ENCODE measurements around the gene LY9.

GRCh38 chr1:160752924-160753323 is 43.0 kb upstream of the LY9 start:
- TF ChIP-seq CTCF (conservative IDR thresholded peaks at IDR 0.05): no peak
- no peak for TF ChIP-seq ZFX (IDR thresholded peaks at IDR 0.05)

All from C4-2B (cell line).